TTC549 (cell line): ENCODE results near the gene NEMP2.

Experiments
- FAIRE-seq: peaks from 2 replicates; lab custom pipeline; 2012; peaks lifted over from hg19 to GRCh38; lab: Jason Lieb, UNC

Gene NEMP2

GRCh38 chr2:190554357-190555006 is 20.0 kb upstream of the NEMP2 start:
- no peak for FAIRE-seq

- FAIRE-seq, result no peak
These were observed 18.7 kb upstream of the NEMP2 start for GRCh38 chr2:190553254-190553653.

- no peak for FAIRE-seq
These were observed 17.4 kb upstream of the NEMP2 start for GRCh38 chr2:190551928-190552327.

GRCh38 chr2:190550137-190550536 is 15.6 kb upstream of the NEMP2 start:
- no peak for FAIRE-seq

GRCh38 chr2:190547886-190548285 is 13.4 kb upstream of the NEMP2 start:
- FAIRE-seq, result no peak

GRCh38 chr2:190546734-190547133 is 12.2 kb upstream of the NEMP2 start:
- no peak for FAIRE-seq

- FAIRE-seq, result no peak
These were observed 11.2 kb upstream of the NEMP2 start for GRCh38 chr2:190545555-190546385.

GRCh38 chr2:190545093-190545492 is 10.6 kb upstream of the NEMP2 start:
- no peak for FAIRE-seq

- FAIRE-seq, result no peak
These were observed 5.5 kb upstream of the NEMP2 start for GRCh38 chr2:190540048-190540447.

- FAIRE-seq, result no peak
These were observed 3.7 kb upstream of the NEMP2 start for GRCh38 chr2:190538201-190538600.

GRCh38 chr2:190537765-190538164 is 3.2 kb upstream of the NEMP2 start:
- FAIRE-seq, result no peak

GRCh38 chr2:190535586-190535985 is 1.1 kb upstream of the NEMP2 start:
- FAIRE-seq, result no peak

- FAIRE-seq, result no peak
These were observed 558 bp upstream of the NEMP2 start for GRCh38 chr2:190535121-190535439.

- no peak for FAIRE-seq
These were observed 583 bp downstream of the NEMP2 start for GRCh38 chr2:190533968-190534309.

GRCh38 chr2:190533175-190533967 is 1.2 kb downstream of the NEMP2 start:
- FAIRE-seq, result no peak

GRCh38 chr2:190532581-190532980 is 1.9 kb downstream of the NEMP2 start:
- no peak for FAIRE-seq

GRCh38 chr2:190530248-190530900 is 4.1 kb downstream of the NEMP2 start:
- FAIRE-seq, result no peak

GRCh38 chr2:190529486-190530247 is 4.9 kb downstream of the NEMP2 start:
- FAIRE-seq, result no peak

- no peak for FAIRE-seq
These were observed 6.0 kb downstream of the NEMP2 start for GRCh38 chr2:190528521-190529001.

GRCh38 chr2:190527918-190528317 is 6.6 kb downstream of the NEMP2 start:
- FAIRE-seq, result no peak

GRCh38 chr2:190527214-190527613 is 7.3 kb downstream of the NEMP2 start:
- no peak for FAIRE-seq
